Hematopoietic multipotent progenitor cell treated with erythropoietin and hydrocortisone succinate and interleukin-3 and kit ligand, for 6 days (in vitro differentiated cells): Measurements from ENCODE around the gene API5.
"Not testable (repeated sequence)": the region's sequence is repeated elsewhere in the genome, so short reads cannot be mapped to it uniquely, and the experiment has no call there.

ENCODE experiments used
- DNase-seq: peaks from one replicate; pipeline ENCODE4 v3.0.0-alpha.2; 2015

API5 gene

DNA sequence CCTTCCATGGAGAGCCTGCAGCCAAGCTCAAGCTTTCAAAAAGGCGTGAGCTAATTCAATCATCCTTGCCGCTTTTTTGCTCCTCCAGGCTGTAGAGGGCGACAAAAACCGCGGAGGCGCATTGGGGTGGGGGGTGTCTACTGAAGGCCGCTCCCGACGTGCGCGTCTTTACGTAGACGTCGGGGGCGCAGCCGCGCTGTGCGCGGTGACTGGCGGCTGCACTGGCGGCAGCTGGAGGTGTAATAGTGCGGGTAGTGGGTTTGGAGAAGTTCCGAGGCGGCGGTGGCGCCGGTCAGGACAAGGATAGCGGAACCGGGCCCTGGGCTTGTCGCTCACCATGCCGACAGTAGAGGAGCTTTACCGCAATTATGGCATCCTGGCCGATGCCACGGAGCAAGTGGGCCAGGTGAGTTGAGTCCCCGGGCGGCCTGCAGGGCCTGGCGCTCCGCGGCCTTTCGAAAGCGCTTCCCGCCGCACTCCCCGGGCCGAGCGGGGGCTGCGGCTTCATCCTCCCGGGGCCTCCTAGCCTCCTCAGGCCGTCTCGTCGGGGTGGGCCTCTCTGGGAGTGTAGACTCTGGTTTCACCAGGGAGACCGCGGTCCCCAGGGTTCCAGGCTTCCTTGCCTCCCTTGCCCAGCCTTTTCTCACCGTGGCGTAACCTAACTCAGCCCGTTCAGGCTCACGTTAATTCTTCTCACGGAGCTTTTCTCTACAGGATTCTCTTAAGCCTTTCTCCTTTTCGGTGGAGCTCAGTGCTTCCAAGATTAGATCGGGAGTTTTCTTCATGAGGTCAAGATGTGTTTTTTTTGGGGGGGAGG, at the start of gene API5:
Gene API5 (plus strand): TSS at position 206 of the 817 bp plus-strand sequence. CDS start 132 bp downstream, at position 338.
- peak; percentile 98 for DNase-seq

DNA sequence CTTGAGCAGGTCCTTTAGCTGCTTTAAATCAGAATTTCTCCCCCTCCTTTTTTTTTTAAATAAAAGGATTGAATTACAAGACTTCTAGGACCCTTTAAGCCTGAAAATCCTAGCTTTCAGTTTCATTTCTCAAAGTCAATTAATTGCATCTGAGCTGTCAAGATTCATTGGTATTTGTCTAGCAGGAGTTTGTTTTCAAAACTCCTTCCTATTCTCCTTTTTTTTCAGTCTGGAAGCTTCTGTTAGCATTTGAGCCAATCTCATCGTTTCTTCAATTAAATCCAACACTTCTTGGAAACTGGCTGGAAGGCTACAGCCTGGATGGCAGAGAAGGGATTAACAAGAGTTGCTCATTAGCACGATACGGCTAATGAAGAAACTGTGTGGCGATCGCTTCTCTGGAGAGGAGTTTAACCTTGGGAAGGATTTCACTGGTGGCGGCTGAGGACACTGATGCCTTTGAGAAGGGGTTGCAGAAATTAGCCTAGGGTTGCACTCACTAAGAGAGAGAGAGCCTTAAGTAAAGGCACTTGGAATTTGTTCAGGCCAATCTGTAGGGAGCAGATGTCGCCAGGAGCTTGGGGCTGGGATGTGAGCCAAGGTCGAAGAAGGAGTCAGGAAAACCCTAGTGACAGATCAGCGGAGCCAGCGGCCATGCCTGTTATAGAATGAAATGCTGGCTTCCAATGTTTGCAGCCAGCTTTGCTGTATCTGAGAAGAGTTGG, 43.8 kb upstream of the API5 start:
- DNase-seq = no peak

GRCh38 chr11:43268786-43269185, 43.0 kb upstream of the API5 start:
- no peak for DNase-seq

GRCh38 chr11:43269254-43269918, 42.4 kb upstream of the API5 start:
- no peak for DNase-seq

- DNase-seq = no peak
Measured at GRCh38 chr11:43270468-43270867, 41.3 kb upstream of the API5 start.

DNA sequence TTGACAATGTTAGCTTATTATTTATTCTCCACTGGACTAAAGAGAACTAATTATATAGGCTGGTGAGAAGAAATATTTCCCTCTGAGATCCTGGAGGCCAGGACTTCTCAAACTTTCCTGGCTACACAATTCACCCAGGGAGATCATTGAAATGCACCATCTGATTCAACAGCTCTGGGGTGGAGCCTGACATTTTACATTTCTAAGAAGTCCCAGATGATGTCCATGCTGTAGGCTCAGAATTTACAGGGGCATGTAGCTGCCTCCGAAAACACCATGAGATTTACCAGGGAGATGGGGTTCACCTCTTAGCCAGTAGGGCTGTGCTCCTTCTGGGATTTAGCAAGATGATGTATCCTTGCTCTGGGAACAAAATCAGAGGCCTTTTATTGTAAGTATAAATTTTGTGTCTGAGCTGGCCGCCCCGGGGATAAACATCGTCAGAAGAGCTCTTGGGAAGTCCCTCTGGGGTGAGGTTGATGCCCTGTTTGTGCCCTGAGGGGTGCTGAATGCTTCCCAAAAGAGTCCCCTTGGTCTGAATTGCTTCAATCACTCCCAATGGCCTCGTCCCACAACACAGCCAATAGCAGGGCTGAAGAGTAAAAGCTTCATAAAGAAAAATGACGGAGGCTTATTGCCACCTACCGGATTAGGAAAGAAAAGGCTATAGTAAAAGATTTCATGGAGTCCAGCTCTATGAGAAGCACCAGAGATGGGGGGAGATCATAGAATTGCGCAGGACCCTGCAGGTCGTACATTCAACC, 33.4 kb upstream of the API5 start:
- peak; percentile 49 for DNase-seq

DNA sequence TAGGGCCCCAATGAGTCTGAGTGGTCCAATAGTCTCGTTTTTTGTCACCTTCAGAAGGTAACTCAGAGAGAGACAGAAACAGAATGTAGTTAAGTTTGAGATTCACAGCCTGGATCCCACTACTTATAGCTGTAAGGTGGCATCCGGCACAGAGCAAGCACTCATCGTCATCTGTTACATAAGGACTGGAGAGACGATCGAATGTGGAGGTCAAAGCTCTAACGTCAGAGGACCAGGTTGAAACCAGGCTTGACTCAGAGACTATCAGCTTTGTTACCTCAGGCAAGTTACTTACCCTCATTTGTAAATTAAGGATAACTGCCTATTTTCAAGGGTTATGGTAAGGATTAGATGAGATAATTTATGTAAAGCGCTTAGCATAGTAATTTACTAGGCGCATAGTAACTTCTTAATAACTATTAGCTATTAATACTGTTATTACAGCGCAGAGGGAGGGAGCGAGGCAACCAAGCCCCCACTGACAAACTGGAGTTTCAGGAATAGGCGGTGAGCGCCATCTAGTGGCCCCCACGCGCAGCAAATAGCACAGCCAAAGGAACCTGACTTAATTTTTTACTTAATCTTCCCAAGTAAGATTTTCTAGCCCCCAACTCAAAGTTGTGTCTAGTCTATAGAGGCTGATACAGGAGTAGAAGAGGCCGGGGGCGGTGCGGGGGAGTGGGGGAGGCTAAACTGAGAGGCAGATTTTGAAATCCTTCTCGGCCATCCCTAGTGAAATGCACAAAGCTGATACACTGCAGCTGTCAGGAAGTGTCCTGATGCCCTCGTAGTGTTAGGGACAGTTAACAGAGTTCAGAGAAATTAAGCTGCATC, 29.0 kb upstream of the API5 start:
- DNase-seq = peak; percentile 70

DNA sequence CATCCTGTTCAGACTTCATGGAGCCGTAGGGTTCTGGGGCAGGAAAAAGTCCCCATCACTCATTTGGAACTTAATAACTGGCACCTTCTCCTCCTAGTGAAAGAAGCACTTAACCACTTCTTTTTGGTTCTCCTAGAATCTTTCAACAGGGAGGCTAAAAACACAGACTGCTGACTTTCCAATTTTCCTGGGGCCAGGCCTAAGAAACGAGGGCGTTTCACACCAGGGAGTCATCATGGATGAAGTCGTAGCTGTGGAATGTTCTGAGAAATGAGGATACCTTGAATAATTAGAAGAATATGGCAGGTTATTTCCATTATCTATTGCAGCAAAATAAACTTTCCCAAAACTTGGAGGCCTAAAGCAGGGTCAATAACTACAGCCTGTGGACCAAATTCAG, 26.0 kb upstream of the API5 start:
- no peak for DNase-seq

DNA sequence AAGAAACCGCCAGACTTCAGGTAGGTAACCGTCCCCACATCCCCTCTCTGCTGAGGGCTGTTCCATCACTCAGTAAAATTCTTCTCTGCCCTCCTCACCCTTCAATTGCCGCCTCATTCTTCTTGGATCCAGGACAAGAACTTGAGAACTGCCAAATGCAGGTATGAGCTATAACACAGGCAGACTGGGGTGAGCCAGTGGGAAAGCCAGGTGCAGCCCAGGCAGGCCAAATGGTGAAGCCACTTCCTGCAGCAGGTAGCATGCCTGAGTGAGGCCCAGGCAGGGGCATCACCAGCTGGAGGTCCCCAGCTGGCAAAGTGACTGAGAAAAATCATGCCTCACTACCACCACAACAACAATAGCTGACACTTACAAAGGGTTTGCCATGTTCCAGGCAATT, 22.4 kb upstream of the API5 start:
- no peak for DNase-seq

DNA sequence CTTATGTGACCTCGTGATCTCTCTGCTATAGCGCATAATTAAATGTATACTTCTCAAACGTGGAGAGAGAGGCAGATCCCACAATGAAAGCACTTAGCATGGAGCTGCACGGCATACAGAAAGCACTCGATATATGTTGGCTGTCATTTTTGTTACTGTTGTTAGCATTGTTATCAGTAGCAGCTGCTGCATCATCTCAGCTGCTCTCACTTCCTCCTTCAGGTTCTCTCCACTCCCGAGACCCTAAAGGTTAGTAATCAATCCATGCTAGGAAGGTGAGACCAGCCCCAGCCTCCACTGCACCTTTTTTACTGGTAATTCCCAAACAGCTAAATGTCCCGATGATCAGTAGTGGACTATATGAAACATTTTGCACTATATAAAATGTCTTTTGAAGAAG, 13.4 kb upstream of the API5 start:
- no peak for DNase-seq

GRCh38 chr11:43315966-43316365, 4.2 kb downstream of the API5 start:
- DNase-seq = no peak

- DNase-seq = peak; percentile 56
Measured at GRCh38 chr11:43316451-43316850, 4.7 kb downstream of the API5 start.

GRCh38 chr11:43327987-43328386, 16.2 kb downstream of the API5 start:
- DNase-seq = peak; percentile 86

DNA sequence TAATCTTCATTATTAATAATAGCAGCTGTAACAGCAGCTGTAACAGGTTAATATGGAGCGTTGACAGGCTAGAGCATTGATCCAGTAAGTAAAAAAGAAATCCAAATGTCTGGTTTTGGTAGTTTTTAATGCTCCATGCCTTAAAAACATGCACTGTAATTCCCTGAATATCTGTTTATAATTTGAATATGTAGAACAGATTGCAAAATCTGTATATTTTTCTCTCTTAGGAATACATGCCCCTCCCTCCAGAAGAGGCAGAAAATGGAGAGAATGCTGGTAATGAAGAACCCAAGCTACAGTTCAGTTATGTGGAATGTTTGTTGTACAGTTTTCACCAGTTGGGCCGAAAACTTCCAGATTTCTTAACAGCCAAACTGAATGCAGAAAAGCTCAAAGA, 16.7 kb downstream of the API5 start:
- no peak for DNase-seq

DNA sequence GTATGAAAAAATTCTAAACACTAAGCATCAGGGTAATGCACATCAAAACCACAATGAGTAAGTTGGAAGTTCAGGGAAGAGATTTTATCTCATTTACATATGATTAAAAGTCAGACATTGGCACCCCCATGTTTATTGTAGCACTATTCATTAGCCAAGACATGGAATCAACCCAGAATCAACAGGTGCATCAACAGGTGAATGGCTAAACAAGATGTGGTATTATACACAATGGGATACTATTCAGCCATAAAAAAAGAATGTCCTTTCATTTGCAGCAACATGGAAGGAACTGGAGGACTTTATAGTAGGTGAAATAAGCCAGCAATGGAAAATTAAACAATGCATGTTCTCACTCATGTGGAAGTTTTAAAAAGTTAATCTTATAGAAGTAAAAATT, 29.4 kb downstream of the API5 start:
- DNase-seq = no peak

- not testable (repeated sequence) for DNase-seq
Measured at GRCh38 chr11:43351426-43351825, 39.6 kb downstream of the API5 start.

GRCh38 chr11:43354311-43354710, 42.5 kb downstream of the API5 start:
- DNase-seq = no peak

- DNase-seq = peak; percentile 61
Measured at GRCh38 chr11:43356336-43356735, 44.5 kb downstream of the API5 start.

DNA sequence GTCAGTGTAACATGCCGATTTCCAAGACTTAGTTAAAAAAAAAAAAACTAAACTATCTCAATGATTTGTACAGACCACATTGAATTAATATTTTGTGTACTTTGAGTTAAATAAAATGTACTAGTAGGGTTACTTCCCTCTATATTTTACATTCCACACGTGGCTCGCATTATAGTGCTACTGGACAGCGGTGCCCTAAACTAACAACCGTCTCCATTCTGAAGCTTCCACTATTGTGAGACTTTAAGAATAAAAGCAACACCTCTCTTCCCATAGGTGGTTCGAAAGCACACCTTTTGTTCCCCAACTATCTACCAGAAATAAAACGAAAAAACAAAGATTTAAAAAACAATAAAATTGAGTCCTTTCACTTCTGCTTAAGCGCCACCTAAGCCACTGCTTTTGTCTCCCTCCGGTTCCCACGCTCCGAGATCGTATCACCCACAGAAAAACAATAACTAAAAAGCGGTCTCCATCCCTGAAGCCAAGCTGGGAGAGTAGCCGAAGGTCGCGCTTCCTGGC, 46.5 kb downstream of the API5 start:
- DNase-seq = peak; percentile 55

GRCh38 chr11:43358801-43359421, 47.1 kb downstream of the API5 start, which contains the start of gene TTC17:
TSS of gene TTC17 (plus strand) at chr11:43358920. CDS start at chr11:43358955, 35 bp downstream.
- peak; percentile 98 for DNase-seq

DNA sequence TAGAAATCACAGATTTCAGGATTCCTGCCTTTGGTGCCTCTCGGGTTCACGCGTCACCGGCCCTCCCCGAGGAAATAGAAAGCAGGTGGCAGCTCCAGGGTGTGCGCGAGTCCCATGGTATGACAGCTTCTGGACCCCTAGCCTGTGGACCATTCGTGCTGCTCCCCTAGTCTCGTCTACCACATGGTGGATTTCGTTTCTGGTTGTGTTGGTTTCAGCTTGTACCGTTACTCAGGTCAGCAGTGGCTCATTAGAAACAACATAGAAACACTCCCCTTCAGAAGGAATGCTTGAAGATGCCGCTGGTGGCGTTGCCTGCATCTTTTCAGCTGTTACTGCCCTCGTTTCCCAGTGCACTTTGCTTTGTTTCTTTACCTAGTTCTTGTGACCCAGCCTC, 47.6 kb downstream of the API5 start:
- peak; percentile 59 for DNase-seq
